Heart left ventricle (tissue), 16 donors: Measurements from ENCODE around the gene WFDC1. TPM values are rescaled to one million over a fixed set of nuclear protein-coding genes. Genes with fewer than 3 reads are reported as not detected.
"Not testable (repeated sequence)": the region's sequence is repeated elsewhere in the genome, so short reads cannot be mapped to it uniquely, and the experiment has no call there.

Experiments used
- ATAC-seq, 4 donors: fragments of 200-7000 bp; cut with Tn5 transposase; one replicate each; pipeline ENCODE4 v1.9.1; 2020 to 2022; ENCODE audit warnings: moderate library complexity in 4 of 4, mild to moderate bottlenecking in 3 of 4, moderate number of reproducible peaks in 1 of 4
- DNase-seq, 5 donors: peaks; one replicate each; pipeline ENCODE4 v3.0.0-alpha.2; 2020
- H3K27ac ChIP-seq, 12 donors: fragments of 200-600 bp; sonication (generic) in 4 of 12; one replicate each; pipeline versions ENCODE4 v1.5.0 to v1.8.0; 2016 to 2022; ENCODE audit warnings: mild to moderate bottlenecking in 2 of 12
- H3K27me3 ChIP-seq, 9 donors: fragments of 200-600 bp; sonication (generic) in 2 of 9; one replicate each; pipeline versions ENCODE4 v1.5.1 to v1.8.0; 2016 to 2022; ENCODE audit warnings: mild to moderate bottlenecking in 3 of 9
- H3K36me3 ChIP-seq, 9 donors: fragments of 200-600 bp; sonication (generic) in 2 of 9; one replicate each; pipeline versions ENCODE4 v1.5.0 to v1.8.0; 2018 to 2022; ENCODE audit warnings: mild to moderate bottlenecking in 2 of 9
- H3K4me1 ChIP-seq, 12 donors: fragments of 200-600 bp; sonication (generic) in 4 of 12; one replicate each; pipeline versions ENCODE4 v1.5.0 to v1.8.0; 2016 to 2022; ENCODE audit warnings: mild to moderate bottlenecking in 3 of 12
- H3K4me3 ChIP-seq, 12 donors: fragments of 200-600 bp; sonication (generic) in 4 of 12; one replicate each; pipeline versions ENCODE4 v1.5.0 to v1.8.0; 2017 to 2022; ENCODE audit warnings: mild to moderate bottlenecking in 9 of 12, moderate library complexity in 4 of 12
- H3K9me3 ChIP-seq, 12 donors: fragments of 200-600 bp; sonication (generic) in 4 of 12; one replicate each; pipeline versions ENCODE4 v1.5.0 to v1.8.0; 2016 to 2022; ENCODE audit warnings: mild to moderate bottlenecking in 1 of 12
- CTCF ChIP-seq, 12 donors: fragments of 200-600 bp; sonication (generic) in 4 of 12; IDR thresholded peaks; one replicate each; pipeline versions ENCODE4 v1.5.0 to v1.8.0; 2018 to 2022; ENCODE audit warnings: antibody characterized with exemption in 12 of 12, mild to moderate bottlenecking in 5 of 12
- POLR2A ChIP-seq, 2 donors: fragments of 450-650 bp; IDR thresholded peaks; one replicate each; pipeline ENCODE4 v1.6.1; 2017; ENCODE audit warnings: antibody characterized with exemption in 2 of 2, mild to moderate bottlenecking in 2 of 2, moderate library complexity in 2 of 2
- WGBS, 4 donors: extraction: QIAGEN DNeasy Blood & Tissue Kit in 2 of 4; methylation state at CpG; one replicate each; pipeline versions ENCODE4 v1.1.5 to v1.1.7; 2013 to 2018; 5-methylcytosine and 5-hydroxymethylcytosine counted together
- intact Hi-C, 10 donors: fragments of 100-400 bp; cut with DNase I; formaldehyde crosslinking; loops; one replicate each; pipeline versions ENCODE4 v1.11.1 to v1.14.2; 2022
- polyA plus RNA-seq, 2 donors: library from polyadenylated mRNA; stranded (reverse); fragments of 200-250 nt; gene quantifications; one replicate each; pipeline ENCODE4 v1.2.3, GENCODE V29; 2013
- total RNA-seq, 9 donors: library from RNA; depleted of rRNA in 2 of 9; stranded (reverse); fragments of >200 nt in 2 of 9; fragmentation: NEBNext Ultra II Directional in 3 of 9; extraction: Animal tissue kit (Norgen Biotek cat#: 25700) in 3 of 9; gene quantifications; one replicate each; pipeline versions ENCODE4 v1.1.0 to v1.2.4, GENCODE V29; 2016 to 2023
- donor health status: ischemic (EF 13 %, LVEDD 7.1; RV severe dilation, severe dysfunction).
- donor health status: healthy with polysubstance abuse.
- donor health status: DM: no; HTN: yes; CAD: no.
- donor health status: DM: no; HTN: no; CAD: no.
- donor health status: ischemic (EF 25% LVEDD 6.9; RV normal size, moderate dysfunction).
- donor health status: ischemic (EF 25% LVEDD 5.7; RV mildly dilated, moderate dysfunction).
- donor health status: healthy.
- donor health status: DM: yes; HTN: yes; CAD: no.
- donor health status: ischemic (EF 35%, LVEDD 5.7; RV mildly dilated, moderate dysfunction).
- donor health status: nonischemic (EF 11% LVEDD 7.7; RV severe dilation, severe dysfunction).
- donor health status: DM: yes; HTN: yes; CAD: no.
- donor health status: PGD.
- donor health status: ischemic (EF 29% LVEDD 5.4; RV normal size, mild dysfunction).
- donor health status: nonischemic (EF 23%, LVEDD 6.1; RV moderate dilation, normal function).

The WFDC1 gene
- total and polyA plus RNA-seq, 11 donors = 0.50 to 5.4 (median 1.6) TPM

- H3K27ac ChIP-seq = no peak overlapping the region
- intact Hi-C loops = no loop called here
- 31 to 47% (median 42%) methylated on average over 3 to 5 of the region's 5 CpGs for WGBS, 4 donors
- H3K9me3 ChIP-seq = peaks cover 0 to 34% (median 9%) of the 10 kb centered on the region in 12 donors
- no peaks in the 10 kb centered on the region for H3K4me1 ChIP-seq
- DNase-seq (no peak), ATAC-seq (peak in 1 of 4 donors; percentile 39)
- no peaks in the 10 kb centered on the region for H3K27me3 ChIP-seq
- TF ChIP-seq POLR2A (IDR thresholded peaks at IDR 0.05) (no peak), CTCF (IDR thresholded peaks at IDR 0.05) (no peak)
- H3K36me3 ChIP-seq = no peaks in the 10 kb centered on the region
- no peak overlapping the region for H3K4me3 ChIP-seq
Observed at GRCh38 chr16:84339311-84339710, 44.6 kb downstream of the WFDC1 start.

- no peak overlapping the region for H3K27ac ChIP-seq
- no peaks in the 10 kb centered on the region for H3K4me1 ChIP-seq
- ATAC-seq = no peak
- WGBS, 4 donors = 68 to 80% (median 71%) methylated on average over 9 of the region's 9 CpGs
- TF ChIP-seq CTCF (IDR thresholded peaks at IDR 0.05) = no peak
- TF ChIP-seq POLR2A (IDR thresholded peaks at IDR 0.05) = no peak
- no peak for DNase-seq
- no peaks in the 10 kb centered on the region for H3K27me3 ChIP-seq
- H3K4me3 ChIP-seq = no peak overlapping the region
- peaks cover 0 to 32% (median 9%) of the 10 kb centered on the region in 12 donors for H3K9me3 ChIP-seq
- H3K36me3 ChIP-seq = no peaks in the 10 kb centered on the region
- intact Hi-C loops = no loop called here
Observed at GRCh38 chr16:84339766-84340165, 45.1 kb downstream of the WFDC1 start.

- intact Hi-C loops = no loop called here
- peaks cover 0 to 25% (median 8%) of the 10 kb centered on the region in 12 donors for H3K9me3 ChIP-seq
- no peak for TF ChIP-seq POLR2A (IDR thresholded peaks at IDR 0.05)
- no peak for TF ChIP-seq CTCF (IDR thresholded peaks at IDR 0.05)
- H3K27me3 ChIP-seq = no peaks in the 10 kb centered on the region
- ATAC-seq (no peak), DNase-seq (no peak)
- no peaks in the 10 kb centered on the region for H3K36me3 ChIP-seq
- H3K27ac ChIP-seq = no peak overlapping the region
- H3K4me1 ChIP-seq = no peaks in the 10 kb centered on the region
- 70 to 78% (median 73%) methylated on average over 11 to 18 of the region's 18 CpGs for WGBS, 4 donors
- no peak overlapping the region for H3K4me3 ChIP-seq
Observed at GRCh38 chr16:84340325-84341040, 45.8 kb downstream of the WFDC1 start.

GRCh38 chr16:84341528-84342295 lies 47.0 kb downstream of the WFDC1 start:
- Histone ChIP-seq H3K27me3 (no peaks in the 10 kb centered on the region), H3K9me3 (peaks cover 0 to 13% (median 6%) of the 10 kb centered on the region in 12 donors), H3K4me1 (no peaks in the 10 kb centered on the region), H3K4me3 (no peak overlapping the region), H3K27ac (no peak overlapping the region), H3K36me3 (no peaks in the 10 kb centered on the region)
- 87 to 89% (median 87%) methylated on average over 23 to 24 of the region's 24 CpGs for WGBS, 4 donors
- ATAC-seq (no peak), DNase-seq (no peak)
- no peak for TF ChIP-seq POLR2A (IDR thresholded peaks at IDR 0.05)
- TF ChIP-seq CTCF (IDR thresholded peaks at IDR 0.05) = no peak
- intact Hi-C loops = no loop called here

- DNase-seq, H3K9me3 ChIP-seq, intact Hi-C loops, H3K27me3 ChIP-seq, H3K4me1 ChIP-seq, H3K36me3 ChIP-seq, H3K27ac ChIP-seq, H3K4me3 ChIP-seq, ATAC-seq: not testable (repeated sequence)
- WGBS, 4 donors = 92 to 96% (median 92%) methylated on average over 10 of the region's 10 CpGs
Observed at GRCh38 chr16:84343800-84344199, 49.1 kb downstream of the WFDC1 start.
